HEK293T (cell line): ENCODE data around the gene CSRNP2.

Experiments used
- ARNT ChIP-seq: fragments of 450-650 bp; IDR thresholded peaks from 2 replicates; pipeline ENCODE4 v1.6.1; 2017; ENCODE audit warnings: mild to moderate bottlenecking
- BHLHE40 ChIP-seq: fragments of 450-650 bp; IDR thresholded peaks from 2 replicates; pipeline ENCODE4 v1.6.1; 2016; ENCODE audit warnings: mild to moderate bottlenecking, moderate library complexity, borderline replicate concordance
- CTBP1 ChIP-seq: fragments of 450-650 bp; IDR thresholded peaks from 2 replicates; pipeline ENCODE4 v1.6.1; 2016; ENCODE audit warnings: borderline replicate concordance
- ELF4 ChIP-seq: fragments of 450-650 bp; IDR thresholded peaks from 2 replicates; pipeline ENCODE4 v1.6.1; 2017; ENCODE audit warnings: antibody characterized with exemption
- FOXK2 ChIP-seq: fragments of 450-650 bp; IDR thresholded peaks from 2 replicates; pipeline ENCODE4 v1.6.1; 2016; ENCODE audit warnings: mild to moderate bottlenecking
- FOXM1 ChIP-seq: fragments of 450-650 bp; IDR thresholded peaks from 2 replicates; pipeline ENCODE4 v1.6.1; 2017; ENCODE audit warnings: mild to moderate bottlenecking, borderline replicate concordance
- HDGF ChIP-seq: fragments of 450-650 bp; IDR thresholded peaks from 2 replicates; pipeline ENCODE4 v1.6.1; 2017; ENCODE audit warnings: antibody characterized with exemption, borderline replicate concordance
- LEF1 ChIP-seq: fragments of 450-650 bp; IDR thresholded peaks from 2 replicates; pipeline ENCODE4 v1.6.1; 2017; ENCODE audit warnings: mild to moderate bottlenecking, borderline replicate concordance
- NFRKB ChIP-seq: fragments of 450-650 bp; IDR thresholded peaks from 2 replicates; pipeline ENCODE4 v1.6.1; 2016; ENCODE audit warnings: mild to moderate bottlenecking, moderate library complexity
- PKNOX1 ChIP-seq: fragments of 450-650 bp; IDR thresholded peaks from 2 replicates; pipeline ENCODE4 v1.6.1; 2016
- SP1 ChIP-seq: fragments of 450-650 bp; IDR thresholded peaks from 2 replicates; pipeline ENCODE4 v1.6.1; 2017
- SUZ12 ChIP-seq: fragments of 450-650 bp; IDR thresholded peaks from 2 replicates; pipeline ENCODE4 v1.6.1; 2016; ENCODE audit warnings: mild to moderate bottlenecking
- TARDBP ChIP-seq: fragments of 450-650 bp; IDR thresholded peaks from 2 replicates; pipeline ENCODE4 v1.6.1; 2016
- ZNF384 ChIP-seq: fragments of 450-650 bp; IDR thresholded peaks from 2 replicates; pipeline ENCODE4 v1.6.1; 2016

GRCh38 chr12:51021694-51022093 is 61.7 kb downstream of the CSRNP2 start:
- TF ChIP-seq FOXK2 (no peak), HDGF (no peak), PKNOX1 (no peak), SUZ12 (no peak), TARDBP (no peak), LEF1 (no peak), SP1 (no peak), ZNF384 (no peak), BHLHE40 (no peak), NFRKB (no peak), ARNT (no peak), ELF4 (no peak), CTBP1 (no peak), FOXM1 (no peak)
